GM21381 (cell line): ENCODE results near the gene CEMP1.

Source experiments
- ATAC-seq: cut with Tn5 transposase; IDR thresholded peaks from one replicate; pipeline ENCODE4 v1.9.1; 2021; ENCODE audit warnings: mild to moderate bottlenecking, moderate library complexity; ENCODE audit not compliant: unreplicated experiment

CEMP1 gene

DNA sequence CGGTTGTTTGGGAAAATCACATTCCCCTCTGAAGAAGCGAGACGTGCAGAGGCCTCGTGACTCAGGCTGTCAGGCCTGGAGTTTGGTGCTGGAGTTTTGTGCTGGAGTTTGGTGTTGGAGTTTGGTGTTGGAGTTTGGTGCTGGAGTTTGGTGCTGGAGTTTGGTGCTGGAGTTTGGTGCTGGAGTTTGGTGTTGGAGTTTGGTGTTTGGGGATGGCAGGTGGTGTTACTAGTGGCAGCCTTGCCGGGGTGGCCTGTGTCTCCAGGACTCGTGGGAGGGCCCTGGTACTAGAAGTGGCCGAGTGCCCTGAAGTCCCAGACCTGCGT lies 43.7 kb downstream of the CEMP1 start:
- ATAC-seq, result no peak

DNA sequence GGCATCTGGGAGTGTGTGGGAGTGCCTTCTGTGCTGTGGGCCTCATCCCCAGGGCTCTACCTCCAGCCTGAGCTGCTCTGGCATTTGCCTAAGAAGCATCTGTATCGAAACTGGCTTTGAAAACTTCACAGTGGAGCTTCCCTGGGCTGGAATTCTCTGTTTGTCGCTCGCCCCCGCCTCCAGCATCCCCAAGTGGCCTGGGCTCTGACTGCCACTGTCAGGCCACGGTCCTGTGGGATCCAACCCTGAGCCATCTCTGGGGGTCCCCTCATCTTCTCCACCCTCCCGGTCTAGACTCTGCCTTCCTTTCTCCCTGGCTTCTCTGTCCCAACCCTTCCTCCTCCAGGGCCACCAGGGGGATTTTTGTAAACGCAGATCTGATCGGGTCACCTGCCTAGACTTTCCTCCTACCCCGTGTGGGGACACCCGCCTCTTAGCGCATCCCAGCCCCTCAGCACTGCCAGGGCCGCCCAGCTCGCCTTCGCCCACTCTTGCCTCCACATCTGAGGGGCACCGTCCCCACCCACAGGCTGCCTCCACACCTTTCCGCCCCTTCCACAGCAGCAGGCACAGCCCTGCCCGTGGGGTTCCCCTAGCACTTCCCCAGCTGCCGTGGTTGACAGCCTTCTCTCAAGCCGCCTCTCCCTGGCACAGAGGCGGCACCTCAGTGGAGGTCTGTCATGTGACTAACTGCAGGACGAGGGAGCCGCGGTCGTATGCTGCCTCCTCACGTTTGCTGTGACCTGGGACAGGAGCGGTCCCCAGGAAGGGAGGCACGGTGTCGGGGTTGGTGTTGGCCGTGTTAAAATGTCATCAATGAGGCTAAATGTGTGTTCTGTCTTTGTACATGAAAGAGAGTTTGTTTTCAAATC lies 44.3 kb downstream of the CEMP1 start:
- ATAC-seq, result no peak

DNA sequence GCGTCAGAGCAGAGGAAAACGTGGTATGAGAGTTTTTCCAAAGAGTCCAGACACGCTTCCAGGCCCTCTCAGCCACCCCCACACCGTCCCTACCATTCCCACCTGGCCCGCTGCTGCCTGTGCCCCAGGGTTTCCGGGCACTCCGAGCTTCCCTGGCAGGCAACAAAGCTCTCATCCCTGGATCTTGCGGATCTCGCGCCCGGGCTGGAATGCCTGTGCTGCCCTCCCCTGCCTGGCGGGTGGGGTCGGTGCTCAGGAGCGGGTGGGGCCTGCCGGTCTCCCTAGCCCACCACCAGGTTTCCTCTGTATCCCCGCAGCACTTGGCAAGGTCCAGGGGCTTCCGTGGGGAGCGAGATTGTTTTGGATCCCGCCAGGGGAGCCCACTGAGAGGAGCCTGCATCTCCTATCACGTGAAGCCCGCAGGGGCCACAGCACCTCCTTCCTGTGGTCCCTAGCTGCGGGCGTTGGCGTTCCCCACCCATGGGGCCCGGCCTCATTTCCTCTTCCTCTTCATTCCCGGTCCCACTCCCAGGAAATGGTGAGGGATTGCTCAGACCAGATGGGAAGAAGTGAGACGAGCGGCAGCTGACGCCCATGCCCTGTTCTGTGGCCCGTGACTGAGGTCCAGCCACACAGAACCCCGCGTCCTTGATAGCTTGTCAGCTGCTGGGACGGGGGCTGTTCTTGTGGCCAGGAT lies 45.2 kb downstream of the CEMP1 start:
- ATAC-seq, result no peak

DNA sequence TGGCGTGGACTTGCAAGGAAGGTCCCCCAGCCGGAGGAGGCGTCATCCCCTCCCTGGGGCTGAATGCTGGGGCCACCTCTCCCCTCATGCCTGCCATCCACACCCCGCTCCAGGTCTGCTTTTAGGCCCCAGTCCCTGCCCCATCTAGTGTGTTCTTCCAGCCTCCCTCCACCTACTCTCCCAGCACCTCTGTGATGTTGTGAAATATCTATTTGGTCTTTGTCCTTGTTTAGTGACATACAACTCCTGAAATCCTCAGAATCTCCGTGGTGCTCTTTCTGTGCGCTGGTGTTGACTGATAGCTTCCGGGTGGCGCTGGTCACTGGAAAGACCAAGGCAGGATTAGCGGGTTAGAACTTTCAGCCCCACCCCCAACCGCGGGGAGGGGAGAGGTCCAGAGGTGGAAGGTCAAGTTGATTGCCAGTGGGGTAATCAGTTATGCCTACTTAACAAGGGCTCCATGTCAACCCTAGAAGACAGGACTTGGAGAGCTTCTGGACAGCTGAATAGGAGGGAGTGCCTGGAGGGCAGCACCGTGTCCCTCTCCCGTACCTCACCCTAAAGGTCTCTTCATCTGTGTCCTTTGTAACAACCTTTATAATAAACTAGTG lies 46.2 kb downstream of the CEMP1 start:
- ATAC-seq, result no peak

DNA sequence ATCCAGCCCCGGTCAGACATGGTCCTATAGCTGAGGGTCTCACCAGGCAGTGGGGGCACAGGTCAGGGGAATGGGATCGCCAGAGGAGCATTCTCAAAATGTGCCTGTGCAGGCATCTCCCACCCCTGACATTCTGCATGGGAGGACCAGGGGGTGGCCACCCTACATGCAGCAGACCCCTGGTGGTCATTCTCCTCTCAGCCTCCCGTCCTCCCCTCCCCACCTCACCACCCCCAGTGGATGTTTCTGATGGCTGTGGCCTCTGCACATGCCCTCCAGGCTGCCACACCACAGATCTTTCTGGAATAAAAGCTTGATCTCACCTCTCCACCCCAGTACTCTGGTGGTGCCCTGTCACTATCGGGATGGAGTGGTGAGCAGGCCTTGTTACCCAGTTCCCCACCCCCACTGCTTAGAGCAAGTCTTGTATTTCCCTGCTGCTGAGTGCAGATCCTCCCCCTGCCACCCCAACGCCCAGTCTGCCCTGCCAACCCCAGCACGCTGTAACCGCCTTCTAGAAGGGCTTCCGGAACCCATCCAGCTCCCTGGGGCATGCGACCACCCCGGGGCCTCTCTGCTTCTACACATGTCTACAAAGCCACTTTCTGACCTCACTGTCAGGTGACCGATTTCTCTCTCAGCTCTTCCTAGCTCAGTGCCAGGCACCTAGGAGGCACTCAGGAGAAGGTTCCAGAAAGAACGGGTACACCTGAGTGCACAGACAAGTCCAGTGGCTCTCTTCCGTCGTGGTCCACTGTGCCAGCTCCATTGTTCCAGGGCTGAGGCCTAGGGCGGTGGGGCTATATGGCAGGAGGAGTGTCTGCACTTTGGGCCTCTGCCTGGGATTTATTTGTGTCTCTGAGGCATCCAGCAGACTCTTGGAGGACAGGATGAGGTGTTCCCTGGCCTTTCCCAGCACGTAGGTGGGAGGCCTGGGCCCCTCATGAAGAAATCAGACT lies 47.0 kb downstream of the CEMP1 start:
- no peak for ATAC-seq

DNA sequence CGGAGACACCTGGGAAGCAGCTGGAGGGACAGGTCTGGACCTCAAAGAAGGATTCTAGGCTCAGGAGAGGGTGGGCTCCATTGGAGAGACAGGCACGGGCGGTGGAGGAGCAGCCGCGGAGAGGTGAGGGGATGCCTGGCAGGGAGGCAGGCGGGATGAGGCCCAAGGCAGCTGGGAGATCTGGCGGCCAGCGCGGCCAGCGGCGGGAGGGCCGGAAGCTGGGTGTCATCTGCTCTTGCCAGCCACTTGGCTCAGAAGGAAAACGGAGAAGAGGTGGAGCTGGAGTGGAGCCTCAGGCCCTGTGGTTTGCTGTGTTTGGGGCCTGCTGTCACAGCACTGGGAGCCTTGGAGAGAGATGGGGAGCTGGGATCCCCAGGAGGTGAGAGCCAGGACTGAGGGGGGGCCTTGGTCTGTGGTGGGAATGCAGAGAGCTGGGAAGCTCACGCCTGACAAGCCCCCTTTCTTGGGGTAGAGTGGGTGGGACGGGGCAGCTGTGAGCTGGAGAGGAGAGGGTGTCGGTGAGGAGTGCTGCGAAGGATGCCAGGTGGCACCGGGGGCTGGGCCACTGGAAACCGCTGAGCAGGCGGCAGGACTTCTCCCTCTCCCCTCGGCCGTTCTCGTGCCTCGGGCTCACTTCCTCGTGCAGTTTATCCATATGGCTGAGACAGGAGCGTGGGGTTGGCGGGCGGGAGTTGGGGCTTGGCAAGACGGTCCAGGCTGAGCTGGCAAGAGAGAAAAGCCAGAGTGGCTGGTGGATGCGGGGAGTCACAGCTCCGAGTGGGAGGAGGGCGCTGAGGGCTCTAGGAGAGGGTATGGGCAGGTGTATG lies 48.3 kb downstream of the CEMP1 start:
- ATAC-seq, result no peak

DNA sequence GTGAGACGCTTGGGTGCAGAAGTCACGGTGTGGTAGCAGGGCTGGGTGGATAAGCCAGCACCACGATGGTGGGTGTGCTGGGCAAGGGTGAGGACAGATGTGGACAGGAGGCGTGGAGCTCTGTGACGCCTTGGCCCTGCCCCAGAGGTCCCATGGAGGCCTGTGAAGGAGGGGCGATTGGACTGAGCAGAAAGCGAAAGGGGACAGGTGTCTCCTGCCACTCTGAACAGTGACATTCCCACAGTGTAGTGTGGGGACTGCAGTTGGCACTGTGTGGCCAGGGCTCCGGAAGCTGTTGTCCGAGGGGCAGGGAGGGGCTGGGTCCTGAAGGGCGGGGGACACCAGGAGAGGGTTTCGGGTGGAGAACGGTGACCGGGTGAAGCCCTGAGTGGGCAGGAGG lies 49.0 kb downstream of the CEMP1 start:
- no peak for ATAC-seq

DNA sequence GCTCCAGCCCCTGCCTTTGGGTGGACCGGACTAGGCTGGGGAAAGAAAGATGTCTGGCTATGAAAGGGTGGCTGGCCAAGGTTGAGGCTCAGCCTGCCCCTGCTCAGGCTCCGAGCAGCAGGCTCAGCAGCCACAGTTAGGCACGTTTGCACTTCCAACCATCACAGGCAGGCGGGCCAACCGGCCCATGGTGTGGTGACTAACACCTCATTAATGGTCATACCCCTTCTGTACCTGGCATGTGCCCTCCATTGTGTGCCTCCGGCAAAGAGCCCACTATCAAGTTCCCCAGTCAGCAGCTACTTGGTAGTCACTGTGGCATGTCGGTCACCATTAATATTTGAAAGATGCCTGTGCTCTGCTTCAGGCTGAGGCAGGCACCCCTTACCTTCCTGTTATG lies 49.5 kb downstream of the CEMP1 start:
- ATAC-seq, result no peak

DNA sequence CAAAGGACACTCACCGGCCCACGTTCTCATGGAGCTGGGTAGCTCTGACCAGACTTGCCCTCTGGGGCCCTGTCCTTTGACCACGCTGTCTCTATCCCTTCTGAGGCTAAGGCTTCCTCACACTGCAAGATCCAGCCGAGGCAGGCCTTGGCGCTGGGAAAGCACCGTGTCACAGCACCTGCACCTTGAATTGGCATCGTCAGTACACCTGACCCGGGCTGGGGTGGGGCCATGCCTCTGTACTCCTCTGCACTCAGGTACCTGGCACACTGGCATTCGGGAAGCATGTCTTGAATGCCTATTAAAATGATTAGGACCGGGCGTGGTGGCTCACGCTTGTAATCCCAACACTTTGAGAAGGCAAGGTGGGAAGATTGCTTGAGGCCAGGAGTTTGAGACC lies 50.3 kb downstream of the CEMP1 start:
- ATAC-seq, result no peak
